Panc1 (cell line): Measurements from ENCODE around the gene PNMA6E. TPM values are rescaled to one million over a fixed set of nuclear protein-coding genes. Genes with fewer than 3 reads are reported as not detected.

Experiments
- ATAC-seq: fragments of 200-7000 bp; cut with Tn5 transposase; 2 replicates; pipeline ENCODE4 v1.9.1; 2020; ENCODE audit warnings: mild to moderate bottlenecking, moderate library complexity
- BruUV-seq: library from RNA; stranded (reverse); fragments of 400-500 nt; replicated peaks from 2 replicates; lab custom pipeline; 2021; lab: Mats Ljungman, UMichigan
- CTCF ChIA-PET: fragments of 300-600 bp; sonication (Branson Sonifier 250); formaldehyde crosslinking; loops from one replicate; lab custom pipeline; 2022; ENCODE audit warnings: antibody characterized with exemption; lab: Charles Lee
- POLR2A ChIA-PET: fragments of 300-600 bp; sonication (Branson Sonifier 250); formaldehyde crosslinking; loops from one replicate; lab custom pipeline; 2022; ENCODE audit warnings: antibody characterized with exemption; lab: Charles Lee
- DNase-seq: peaks from one replicate; pipeline ENCODE4 v3.0.0-alpha.2; 2010; ENCODE audit warnings: low read depth, low spot score
- H3K27ac ChIP-seq: 2 replicates; pipeline ENCODE4 v1.5.1; 2011; ENCODE audit warnings: mild to moderate bottlenecking, low read length, inconsistent platforms
- H3K27me3 ChIP-seq: fragments of 200-500 bp; sonication (Bioruptor generic); 2 replicates; pipeline ENCODE4 v1.6.0; 2014; ENCODE audit warnings: low read length, inconsistent platforms; ENCODE audit not compliant: control insufficient read depth, insufficient read depth
- H3K36me3 ChIP-seq: fragments of 200-500 bp; sonication (Bioruptor generic); 2 replicates; pipeline ENCODE4 v1.5.1; 2014; ENCODE audit warnings: inconsistent platforms, mild to moderate bottlenecking, low read length, moderate library complexity; ENCODE audit not compliant: control insufficient read depth, insufficient read depth
- H3K4me1 ChIP-seq: 2 replicates; pipeline ENCODE4 v1.5.1; 2011; ENCODE audit warnings: inconsistent platforms, mild to moderate bottlenecking, low read length, moderate library complexity; ENCODE audit not compliant: control insufficient read depth, insufficient read depth
- H3K4me3 ChIP-seq, 2 experiments: 2 replicates each; pipeline ENCODE4 v1.5.1; 2011 to 2012; ENCODE audit warnings: low read depth in 2 of 2, low read length in 2 of 2, mild to moderate bottlenecking in 2 of 2, inconsistent platforms in 1 of 2, moderate library complexity in 1 of 2
- H3K9me3 ChIP-seq: fragments of 200-500 bp; sonication (Bioruptor generic); 2 replicates; pipeline ENCODE4 v1.5.1; 2014; ENCODE audit warnings: low read depth, mild to moderate bottlenecking, inconsistent platforms, low read length, moderate library complexity; ENCODE audit not compliant: control insufficient read depth, insufficient read depth
- CTCF ChIP-seq: fragments of 450-650 bp; IDR thresholded peaks from 2 replicates; pipeline ENCODE4 v1.5.1; 2017; ENCODE audit warnings: mild to moderate bottlenecking
- POLR2AphosphoS5 ChIP-seq: IDR thresholded peaks from 2 replicates; pipeline ENCODE4 v1.6.1; 2012; ENCODE audit warnings: mild to moderate bottlenecking, low read depth, low read length, moderate library complexity
- REST ChIP-seq, 2 experiments: IDR thresholded peaks; 2 replicates each; pipeline ENCODE4 v1.6.1; 2011 to 2012; ENCODE audit warnings: low read depth in 2 of 2, control low read depth in 1 of 2, low read length in 1 of 2, mild to moderate bottlenecking in 1 of 2, moderate library complexity in 1 of 2; ENCODE audit not compliant: insufficient read depth in 1 of 2
- SIN3A ChIP-seq: IDR thresholded peaks from 2 replicates; pipeline ENCODE4 v1.6.1; 2012; ENCODE audit warnings: low read depth, mild to moderate bottlenecking, low read length, moderate library complexity, borderline replicate concordance; ENCODE audit not compliant: insufficient read depth
- TCF7L2 ChIP-seq: IDR thresholded peaks from 2 replicates; pipeline ENCODE4 v1.6.1; 2011; ENCODE audit warnings: mild to moderate bottlenecking, low read depth, low read length, inconsistent platforms
- in situ Hi-C: cut with HindIII; loops from 2 replicates; pipeline ENCODE4 v1.10.0; 2016; ENCODE audit warnings: low sequenced_read_pairs, low pct_unique_long_range_greater_than_20kb
- intact Hi-C: fragments of 100-400 bp; cut with micrococcal nuclease; formaldehyde crosslinking; loops from one replicate; pipeline ENCODE4 v1.10.0; 2022; ENCODE audit not compliant: unreplicated experiment
- total RNA-seq: library from RNA; stranded (reverse); gene quantifications from one replicate; pipeline ENCODE4 v1.2.1, GENCODE V29; 2021; ENCODE audit not compliant: unreplicated experiment

PNMA6E gene
- total RNA-seq, 1 experiment from 2014 or later = not detected

GRCh38 chrX:153366878-153367538 is 34.1 kb downstream of the PNMA6E start:
- BruUV-seq = no TSS peak
- intact Hi-C loops = no loop called here
- ATAC-seq (no peak), DNase-seq (no peak)
- CTCF ChIA-PET = no interaction called here
- Histone ChIP-seq H3K27ac (no peak overlapping the region), H3K36me3 (no peaks in the 10 kb centered on the region), H3K27me3 (peaks cover 11% of the 10 kb centered on the region), H3K9me3 (no peaks in the 10 kb centered on the region), H3K4me3 (no peak overlapping the region), H3K4me1 (no peaks in the 10 kb centered on the region)
- in situ Hi-C loops = no loop called here
- POLR2A ChIA-PET = no interaction called here
- TF ChIP-seq CTCF (no peak), SIN3A (no peak), REST (IDR thresholded peaks at IDR 0.05; ENCODE audit: insufficient read depth in 1 of 2, low read depth in 2 of 2, low read length in 1 of 2) (no peak), POLR2AphosphoS5 (no peak), TCF7L2 (no peak)

GRCh38 chrX:153366119-153366518 is 35.0 kb downstream of the PNMA6E start:
- ATAC-seq (no peak), DNase-seq (no peak)
- Histone ChIP-seq H3K4me3 (no peak overlapping the region), H3K4me1 (no peaks in the 10 kb centered on the region), H3K27ac (no peak overlapping the region), H3K36me3 (no peaks in the 10 kb centered on the region), H3K27me3 (peaks cover 11% of the 10 kb centered on the region), H3K9me3 (no peaks in the 10 kb centered on the region)
- ChIA-PET POLR2A (no interaction called here), CTCF (no interaction called here)
- TF ChIP-seq REST (IDR thresholded peaks at IDR 0.05; ENCODE audit: insufficient read depth in 1 of 2, low read depth in 2 of 2, low read length in 1 of 2) (no peak), SIN3A (no peak)
- in situ Hi-C loops = no loop called here
- no TSS peak for BruUV-seq
- intact Hi-C loops = no loop called here
